Sigmoid colon (tissue), 7 donors: ENCODE results near the gene CNTROB. TPM values are rescaled to one million over a fixed set of nuclear protein-coding genes. Genes with fewer than 3 reads are reported as not detected.

Source experiments
- DNase-seq: peaks from one replicate; pipeline ENCODE4 v3.0.0-alpha.2; 2019
- H3K27ac ChIP-seq, 4 donors: fragments of 200-600 bp; sonication (generic); one replicate each; pipeline ENCODE4 v1.5.1; 2016 to 2019; ENCODE audit warnings: mild to moderate bottlenecking in 1 of 4
- H3K27me3 ChIP-seq, 3 donors: fragments of 200-600 bp; sonication (generic); one replicate each; pipeline ENCODE4 v1.5.1; 2019; ENCODE audit warnings: mild to moderate bottlenecking in 1 of 3
- H3K36me3 ChIP-seq, 4 donors: fragments of 200-600 bp; sonication (generic); one replicate each; pipeline ENCODE4 v1.5.1; 2016 to 2019
- H3K4me1 ChIP-seq, 4 donors: fragments of 200-600 bp; sonication (generic); one replicate each; pipeline ENCODE4 v1.5.1; 2017 to 2019
- H3K4me3 ChIP-seq, 4 donors: fragments of 200-600 bp; sonication (generic); one replicate each; pipeline ENCODE4 v1.5.1; 2017 to 2019; ENCODE audit warnings: mild to moderate bottlenecking in 2 of 4, moderate library complexity in 1 of 4
- H3K9me3 ChIP-seq, 4 donors: fragments of 200-600 bp in 3 of 4; sonication (generic) in 3 of 4; one replicate each; pipeline versions ENCODE4 v1.5.1 to v1.6.1; 2013 to 2019
- CTCF ChIP-seq, 4 experiments: fragments of 450-650 bp in 3 of 4; fragments of 200-600 bp in 1 of 4; IDR thresholded peaks; one replicate each; pipeline ENCODE4 v1.5.1; 2016 to 2019; ENCODE audit warnings: antibody characterized with exemption in 4 of 4, mild to moderate bottlenecking in 3 of 4, moderate library complexity in 2 of 4
- EP300 ChIP-seq, 4 donors: sonication (generic); formaldehyde crosslinking; IDR thresholded peaks; one replicate each; pipeline ENCODE4 v1.6.1; 2017; ENCODE audit warnings: antibody characterized with exemption in 4 of 4
- POLR2A ChIP-seq, 2 donors: fragments of 450-650 bp; IDR thresholded peaks; one replicate each; pipeline ENCODE4 v1.6.1; 2016; ENCODE audit warnings: antibody characterized with exemption in 2 of 2, mild to moderate bottlenecking in 2 of 2, moderate library complexity in 2 of 2
- POLR2AphosphoS5 ChIP-seq, 4 donors: sonication (generic); formaldehyde crosslinking; IDR thresholded peaks; one replicate each; pipeline ENCODE4 v1.6.1; 2017; ENCODE audit warnings: antibody characterized with exemption in 4 of 4
- WGBS, 2 donors: extraction: QIAGEN DNeasy Blood & Tissue Kit; methylation state at CpG; one replicate each; pipeline ENCODE4 v1.1.7; 2013; 5-methylcytosine and 5-hydroxymethylcytosine counted together
- intact Hi-C: fragments of 100-400 bp; cut with DNase I; formaldehyde crosslinking; loops from one replicate; pipeline ENCODE4 v1.15.1; 2023
- polyA plus RNA-seq, 3 donors: library from polyadenylated mRNA; stranded (reverse); fragments of 200-250 nt; gene quantifications; one replicate each; pipeline ENCODE4 v1.2.3, GENCODE V29; 2013
- total RNA-seq, 4 donors: library from RNA; depleted of rRNA; stranded (reverse); fragments of >200 nt; gene quantifications; one replicate each; pipeline ENCODE4 v1.1.0, GENCODE V29; 2016
- donor health status: healthy with polysubstance abuse.
- donor health status: Bipolar disorder and iron deficiency.
- donor health status: healthy.

The CNTROB gene
- total and polyA plus RNA-seq, 7 donors, result 11.8 to 40.4 (median 20.6) TPM

GRCh38 chr17:7977039-7977438 is 45.0 kb downstream of the CNTROB start:
- no peaks in the 10 kb centered on the region for H3K4me1 ChIP-seq
- peaks cover 0 to 9% (median 5%) of the 10 kb centered on the region in 4 donors for H3K9me3 ChIP-seq
- no peak for TF ChIP-seq POLR2A (IDR thresholded peaks at IDR 0.05)
- H3K27me3 ChIP-seq, result no peaks in the 10 kb centered on the region
- WGBS, 2 donors, result 26 to 71% methylated on average over 4 of the region's 4 CpGs
- no peaks in the 10 kb centered on the region for H3K36me3 ChIP-seq
- DNase-seq, result peak; percentile 43
- H3K27ac ChIP-seq, result no peak overlapping the region
- no peak overlapping the region for H3K4me3 ChIP-seq
- intact Hi-C loops, result no loop called here

GRCh38 chr17:7977805-7978204 is 45.8 kb downstream of the CNTROB start:
- intact Hi-C loops, result no loop called here
- Histone ChIP-seq H3K27me3 (no peaks in the 10 kb centered on the region), H3K4me1 (no peaks in the 10 kb centered on the region), H3K4me3 (no peak overlapping the region), H3K9me3 (peaks cover 0 to 9% (median 5%) of the 10 kb centered on the region in 4 donors), H3K27ac (no peak overlapping the region), H3K36me3 (no peaks in the 10 kb centered on the region)
- DNase-seq, result no peak
- no peak for TF ChIP-seq EP300 (IDR thresholded peaks at IDR 0.05)
- WGBS, 2 donors, result 87 to 88% methylated on average over 5 of the region's 5 CpGs

GRCh38 chr17:7982173-7982572 is 50.2 kb downstream of the CNTROB start:
- Histone ChIP-seq H3K4me1 (no peaks in the 10 kb centered on the region), H3K27ac (no peak overlapping the region), H3K4me3 (no peak overlapping the region), H3K36me3 (no peaks in the 10 kb centered on the region), H3K9me3 (no peaks in the 10 kb centered on the region), H3K27me3 (peaks cover 0 to 3% (median 0%) of the 10 kb centered on the region in 3 donors)
- WGBS, 2 donors, result 79 to 86% methylated on average over 7 of the region's 7 CpGs
- TF ChIP-seq POLR2AphosphoS5 (IDR thresholded peaks at IDR 0.05), result no peak
- no peak for TF ChIP-seq EP300 (IDR thresholded peaks at IDR 0.05)
- no peak for TF ChIP-seq CTCF (IDR thresholded peaks at IDR 0.05)
- no peak for TF ChIP-seq POLR2A (IDR thresholded peaks at IDR 0.05)
- DNase-seq, result peak; percentile 12
- intact Hi-C loops, result loop anchor here (5.0 to 10.0 kb wide), 2 partner anchors 40 to 237 kb away; no protein-coding TSS in a partner anchor

GRCh38 chr17:7982666-7983065 is 50.7 kb downstream of the CNTROB start:
- DNase-seq, result peak; percentile 35
- WGBS, 2 donors, result 88 to 91% methylated on average over 6 of the region's 6 CpGs
- intact Hi-C loops, result loop anchor here (5.0 to 10.0 kb wide), 2 partner anchors 40 to 238 kb away; no protein-coding TSS in a partner anchor

GRCh38 chr17:7984904-7985303 is 52.9 kb downstream of the CNTROB start:
- Histone ChIP-seq H3K4me3 (no peak overlapping the region), H3K27ac (no peak overlapping the region), H3K4me1 (peaks cover 0 to 5% (median 5%) of the 10 kb centered on the region in 4 donors), H3K27me3 (peaks cover 0 to 3% (median 0%) of the 10 kb centered on the region in 3 donors), H3K36me3 (no peaks in the 10 kb centered on the region), H3K9me3 (no peaks in the 10 kb centered on the region)
- TF ChIP-seq CTCF (IDR thresholded peaks at IDR 0.05) (no peak), POLR2AphosphoS5 (IDR thresholded peaks at IDR 0.05) (no peak), POLR2A (IDR thresholded peaks at IDR 0.05) (no peak), EP300 (IDR thresholded peaks at IDR 0.05) (no peak)
- DNase-seq, result peak; percentile 15
- intact Hi-C loops, result loop anchor here (5.0 to 10.0 kb wide), 2 partner anchors 43 to 240 kb away; no protein-coding TSS in a partner anchor
- 89 to 90% methylated on average over 9 of the region's 9 CpGs for WGBS, 2 donors

More at GRCh38 chr17:7982666-7983065, 50.7 kb downstream of the CNTROB start:
- Histone ChIP-seq H3K27me3 (peaks cover 0 to 3% (median 0%) of the 10 kb centered on the region in 3 donors), H3K4me3 (no peak overlapping the region), H3K36me3 (no peaks in the 10 kb centered on the region), H3K4me1 (no peaks in the 10 kb centered on the region), H3K9me3 (no peaks in the 10 kb centered on the region), H3K27ac (no peak overlapping the region)
- TF ChIP-seq CTCF (IDR thresholded peaks at IDR 0.05), result no peak
- no peak for TF ChIP-seq EP300 (IDR thresholded peaks at IDR 0.05)
- TF ChIP-seq POLR2AphosphoS5 (IDR thresholded peaks at IDR 0.05), result no peak
- no peak for TF ChIP-seq POLR2A (IDR thresholded peaks at IDR 0.05)
